Right lobe of liver (tissue), 4 donors: Measurements from ENCODE around the gene PDCD1.

Source experiments
- CTCF ChIP-seq, 4 donors: fragments of 200-600 bp in 3 of 4; fragments of 450-650 bp in 1 of 4; IDR thresholded peaks; one replicate each; pipeline versions ENCODE4 v1.5.1 to v1.8.0; 2016 to 2022; ENCODE audit warnings: antibody characterized with exemption in 4 of 4, mild to moderate bottlenecking in 2 of 4
- POLR2A ChIP-seq: fragments of 450-650 bp; IDR thresholded peaks from one replicate; pipeline ENCODE4 v1.6.1; 2017; ENCODE audit warnings: antibody characterized with exemption, mild to moderate bottlenecking
- donor health status: DM: no; HTN: no; CAD: no.
- donor health status: DM: no; HTN: no; CAD: no.
- donor health status: DM: no; HTN: yes; CAD: no.

- no peak for TF ChIP-seq CTCF (IDR thresholded peaks at IDR 0.05)
- TF ChIP-seq POLR2A: no peak
Observed at GRCh38 chr2:241822264-241822623, 36.5 kb downstream of the PDCD1 start.
